ENCODE data around the gene DCLK1. TPM values are rescaled to one million over a fixed set of nuclear protein-coding genes. Genes with fewer than 3 reads are reported as not detected.

Gene DCLK1
- total RNA-seq, 1 experiment from 2014 or later: 36.2 TPM

GRCh38 chr13:35988648-35989081, 142.5 kb downstream of the DCLK1 start:
- H4K91ac ChIP-seq (ENCODE audit: insufficient read length, low read depth, low read length): no peak overlapping the region
- H3K27me3 ChIP-seq (ENCODE audit: insufficient read depth, low read length): no peaks in the 10 kb centered on the region
- H3K4ac ChIP-seq (ENCODE audit: low read depth, low read length): no peak overlapping the region
- no peak overlapping the region for H2AFZ ChIP-seq (ENCODE audit: low read length)
- H3K27me3 Mint-ChIP-seq (ENCODE audit: low read depth): no peaks in the 10 kb centered on the region; the same call in 1 of the 2 replicates
- no peak overlapping the region for H2BK120ac ChIP-seq (ENCODE audit: low read depth, low read length, poor library complexity, severe bottlenecking)
- H3K14ac ChIP-seq (ENCODE audit: insufficient read depth, low read length): no peak overlapping the region; the same call in 1 of the 2 replicates
- peaks cover 66% of the 10 kb centered on the region in 2 experiments for H3K4me1 Mint-ChIP-seq
- H3K56ac ChIP-seq (ENCODE audit: insufficient read length, low read depth, low read length): no peak overlapping the region
- no peak overlapping the region for H2BK12ac ChIP-seq (ENCODE audit: insufficient read length, low read depth, low read length)
- H3K4me1 ChIP-seq (ENCODE audit: insufficient read depth, low read length): peaks cover 33% of the 10 kb centered on the region
- peak overlapping the region; percentile 86 for H3K27ac ChIP-seq (ENCODE audit: insufficient read length, low read depth, low read length)
- H3K9ac ChIP-seq (ENCODE audit: extremely low read depth, insufficient read length, low read length): no peak overlapping the region
- H2BK20ac ChIP-seq (ENCODE audit: low read depth, low read length, poor library complexity, severe bottlenecking): no peak overlapping the region
- H3K23me2 ChIP-seq (ENCODE audit: insufficient read length, low read depth, low read length, poor library complexity, severe bottlenecking): no peaks in the 10 kb centered on the region
- H3K18ac ChIP-seq (ENCODE audit: insufficient read length, low read depth, low read length): no peak overlapping the region
- H3K4me3 Mint-ChIP-seq: peak overlapping the region in 1 of 2 experiments; percentile 33; a peak in 1 of 5 replicates
- H2BK15ac ChIP-seq (ENCODE audit: low read depth, low read length): no peak overlapping the region
- H3K4me2 ChIP-seq (ENCODE audit: insufficient read depth, insufficient read length, low read length): peak overlapping the region; percentile 42
- H4K8ac ChIP-seq (replicated peaks; ENCODE audit: insufficient read length, low read depth, low read length): no peak overlapping the region
- no peaks in the 10 kb centered on the region for H3K9me3 Mint-ChIP-seq
- no peaks in the 10 kb centered on the region for H4K20me1 ChIP-seq (ENCODE audit: control insufficient read depth, insufficient read depth, insufficient read length)
- H2BK5ac ChIP-seq (ENCODE audit: insufficient read length, low read length): no peak overlapping the region
- no peak overlapping the region for H2AK5ac ChIP-seq (ENCODE audit: insufficient read length, low read length)
- H3K36me3 Mint-ChIP-seq (ENCODE audit: insufficient read depth in 1 of 3, low read depth in 3 of 3): no peaks in the 10 kb centered on the region
- H4K5ac ChIP-seq (ENCODE audit: insufficient read length, low read depth, low read length): no peak overlapping the region
- TF ChIP-seq CTCF (conservative IDR thresholded peaks at IDR 0.05): no peak
- peak overlapping the region in 2 of 3 experiments; percentile 15 to 90; a peak in 3 of 7 replicates for H3K27ac Mint-ChIP-seq
- WGBS (ENCODE audit: extremely low coverage, insufficient read length, low lambda C conversion rate): no CpG with 5 or more reads among the region's 6 CpGs
- H3T11ph ChIP-seq (ENCODE audit: low read length): no peak overlapping the region
- no peak overlapping the region for H3K23ac ChIP-seq (ENCODE audit: insufficient read length, low read depth, low read length)
- DNase-seq: no peak
- no peaks in the 10 kb centered on the region for H3K9me3 ChIP-seq (ENCODE audit: control insufficient read depth, low read depth, low read length)
- no peaks in the 10 kb centered on the region for H3K79me1 ChIP-seq (ENCODE audit: insufficient read depth, low read depth, low read length, poor library complexity, severe bottlenecking)
- no peaks in the 10 kb centered on the region for H3K79me2 ChIP-seq (ENCODE audit: insufficient read depth, low read length)
